ENCODE data around the gene GGA3. TPM values are rescaled to one million over a fixed set of nuclear protein-coding genes. Genes with fewer than 3 reads are reported as not detected.
"Not testable (repeated sequence)": the region's sequence is repeated elsewhere in the genome, so short reads cannot be mapped to it uniquely, and the experiment has no call there.

The GGA3 gene
- total and polyA plus RNA-seq, 4 donors: 5.6 to 51.0 (median 34.8) TPM

DNA sequence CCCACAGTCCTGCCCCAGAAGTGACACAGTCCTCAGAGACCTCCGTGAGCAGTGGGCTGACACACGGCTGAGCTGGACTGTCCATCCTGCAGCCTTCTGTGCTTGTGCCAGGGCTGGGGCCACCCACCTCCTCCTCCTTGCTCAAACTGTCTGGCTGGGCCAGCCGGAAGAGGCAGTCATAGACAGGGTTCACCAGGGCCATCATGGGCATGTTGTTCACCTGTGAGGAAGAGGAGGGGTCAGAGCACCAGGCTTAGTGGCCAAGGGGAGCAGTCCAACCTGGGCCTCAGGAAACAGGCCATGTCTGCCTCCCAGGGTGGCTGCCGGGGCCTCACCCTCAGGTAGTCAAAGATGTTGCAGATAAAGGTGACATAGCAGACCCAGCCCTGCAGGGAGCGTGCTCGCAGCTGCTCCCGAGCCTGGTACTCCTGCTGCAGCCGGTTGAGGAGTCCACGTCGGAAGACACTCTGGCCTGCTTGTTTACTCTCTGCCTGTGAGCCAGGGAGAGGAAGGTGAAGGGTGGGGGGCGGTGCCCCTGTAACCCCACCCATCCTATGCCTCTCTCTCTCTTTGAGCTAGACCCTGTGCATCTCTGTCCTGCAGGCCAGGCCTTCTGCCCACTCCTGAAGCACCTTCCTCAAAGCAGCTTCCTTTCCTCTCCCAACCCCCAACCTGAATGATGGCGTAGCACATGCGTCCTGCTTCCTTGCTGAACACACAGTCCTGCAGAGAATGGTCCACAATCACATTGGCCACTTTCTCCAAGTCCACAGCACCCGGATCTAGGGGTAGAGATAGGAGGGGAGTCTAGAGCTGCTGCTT, 6.2 kb upstream of the GGA3 start:
- intact Hi-C loops (cut with DNase I): no loop called here
- Histone ChIP-seq H3K36me3 (ENCODE audit: control insufficient read depth in 1 of 2, insufficient read depth in 2 of 2, low read length in 1 of 2) (peaks cover 0 to 3% of the 10 kb centered on the region in 2 donors), H3K4me3 (ENCODE audit: low read length in 2 of 2) (no peak overlapping the region), H3K4me1 (ENCODE audit: control insufficient read depth in 1 of 2, insufficient read depth in 2 of 2, low read length in 2 of 2) (peaks cover 0 to 3% of the 10 kb centered on the region in 2 donors), H3K27me3 (ENCODE audit: control insufficient read depth in 1 of 2, insufficient read depth in 2 of 2, low read length in 1 of 2) (no peaks in the 10 kb centered on the region), H3K27ac (ENCODE audit: low read depth in 1 of 2, low read length in 2 of 2) (no peak overlapping the region), H3K9me3 (ENCODE audit: control insufficient read depth, low read length) (no peaks in the 10 kb centered on the region)
- no peak for DNase-seq
- 39 to 42% methylated on average over 14 of the region's 14 CpGs for WGBS, 2 donors
- no peak for ATAC-seq (ENCODE audit: low FRiP score)

DNA sequence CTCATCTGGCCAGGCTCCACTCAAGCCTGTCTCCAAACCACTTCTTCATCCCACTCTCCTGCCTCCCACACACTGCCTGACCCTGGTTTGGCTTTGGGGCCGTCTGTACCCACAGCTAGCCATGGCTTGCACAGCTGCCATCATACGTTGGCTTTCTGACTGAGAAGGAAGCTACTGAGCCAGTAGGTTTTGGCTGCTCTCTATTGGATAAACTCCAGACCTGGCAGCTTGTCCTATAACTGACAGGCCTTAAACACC, 5.7 kb upstream of the GGA3 start:
- DNase-seq (no peak), ATAC-seq (ENCODE audit: low FRiP score) (no peak)
- H3K9me3 ChIP-seq (ENCODE audit: control insufficient read depth, low read length): no peaks in the 10 kb centered on the region
- H3K27ac ChIP-seq (ENCODE audit: low read depth in 1 of 2, low read length in 2 of 2): no peak overlapping the region
- peaks cover 0 to 3% of the 10 kb centered on the region in 2 donors for H3K36me3 ChIP-seq (ENCODE audit: control insufficient read depth in 1 of 2, insufficient read depth in 2 of 2, low read length in 1 of 2)
- peaks cover 0 to 6% of the 10 kb centered on the region in 2 donors for H3K4me1 ChIP-seq (ENCODE audit: control insufficient read depth in 1 of 2, insufficient read depth in 2 of 2, low read length in 2 of 2)
- intact Hi-C loops (cut with DNase I): no loop called here
- no peak overlapping the region for H3K4me3 ChIP-seq (ENCODE audit: low read length in 2 of 2)
- whole genome bisulfite sequencing, 2 donors: 0 to 8% methylated on average over 2 of the region's 2 CpGs
- no peaks in the 10 kb centered on the region for H3K27me3 ChIP-seq (ENCODE audit: control insufficient read depth in 1 of 2, insufficient read depth in 2 of 2, low read length in 1 of 2)

DNA sequence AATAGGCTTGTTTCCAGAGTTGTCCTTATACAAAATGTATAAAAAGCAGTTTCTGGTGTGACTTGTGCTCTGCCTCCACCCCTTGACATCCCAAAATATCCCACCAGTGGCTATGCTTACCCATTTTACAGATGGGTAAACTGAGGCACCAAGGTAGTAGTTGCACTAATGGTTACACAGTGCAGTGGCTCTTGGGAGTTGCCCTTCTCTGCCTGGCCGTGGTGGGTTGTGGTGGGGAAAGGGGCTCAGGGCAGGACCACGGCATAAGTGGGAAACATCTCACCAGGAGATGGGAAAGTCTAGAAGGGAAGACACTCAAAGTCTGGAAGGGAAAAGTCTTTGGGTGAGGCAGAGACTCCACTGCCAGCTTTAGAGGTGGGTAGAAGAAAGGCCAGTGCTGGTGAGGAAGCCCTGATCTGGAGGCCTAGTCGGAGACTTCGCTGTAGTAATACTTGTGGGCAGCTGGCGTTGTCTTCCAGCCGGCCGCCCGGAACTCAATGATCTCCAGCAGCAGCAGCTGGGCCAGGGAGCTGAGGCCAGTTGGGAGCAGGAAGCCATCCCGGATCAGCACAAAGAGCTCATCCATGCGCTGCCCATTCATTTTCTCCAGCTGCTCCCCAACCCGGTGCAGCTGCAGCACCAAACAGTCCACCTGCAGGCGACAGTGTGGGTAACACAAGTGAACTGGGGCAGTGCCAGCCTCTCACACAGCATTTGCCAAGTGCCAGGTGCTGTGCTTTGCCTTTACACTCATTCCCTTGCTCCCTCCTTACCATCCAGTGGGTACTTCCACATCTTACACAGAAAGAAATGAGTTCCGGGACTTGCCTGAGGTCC, 5.1 kb upstream of the GGA3 start:
- WGBS, 2 donors: 88 to 92% methylated on average over 13 of the region's 13 CpGs
- ATAC-seq (ENCODE audit: low FRiP score): no peak
- no peaks in the 10 kb centered on the region for H3K27me3 ChIP-seq (ENCODE audit: control insufficient read depth in 1 of 2, insufficient read depth in 2 of 2, low read length in 1 of 2)
- no peak for DNase-seq
- peaks cover 0 to 3% of the 10 kb centered on the region in 2 donors for H3K36me3 ChIP-seq (ENCODE audit: control insufficient read depth in 1 of 2, insufficient read depth in 2 of 2, low read length in 1 of 2)
- peaks cover 0 to 6% of the 10 kb centered on the region in 2 donors for H3K4me1 ChIP-seq (ENCODE audit: control insufficient read depth in 1 of 2, insufficient read depth in 2 of 2, low read length in 2 of 2)
- no peak overlapping the region for H3K4me3 ChIP-seq (ENCODE audit: low read length in 2 of 2)
- no peaks in the 10 kb centered on the region for H3K9me3 ChIP-seq (ENCODE audit: control insufficient read depth, low read length)
- intact Hi-C loops (cut with DNase I): no loop called here
- no peak overlapping the region for H3K27ac ChIP-seq (ENCODE audit: low read depth in 1 of 2, low read length in 2 of 2)

DNA sequence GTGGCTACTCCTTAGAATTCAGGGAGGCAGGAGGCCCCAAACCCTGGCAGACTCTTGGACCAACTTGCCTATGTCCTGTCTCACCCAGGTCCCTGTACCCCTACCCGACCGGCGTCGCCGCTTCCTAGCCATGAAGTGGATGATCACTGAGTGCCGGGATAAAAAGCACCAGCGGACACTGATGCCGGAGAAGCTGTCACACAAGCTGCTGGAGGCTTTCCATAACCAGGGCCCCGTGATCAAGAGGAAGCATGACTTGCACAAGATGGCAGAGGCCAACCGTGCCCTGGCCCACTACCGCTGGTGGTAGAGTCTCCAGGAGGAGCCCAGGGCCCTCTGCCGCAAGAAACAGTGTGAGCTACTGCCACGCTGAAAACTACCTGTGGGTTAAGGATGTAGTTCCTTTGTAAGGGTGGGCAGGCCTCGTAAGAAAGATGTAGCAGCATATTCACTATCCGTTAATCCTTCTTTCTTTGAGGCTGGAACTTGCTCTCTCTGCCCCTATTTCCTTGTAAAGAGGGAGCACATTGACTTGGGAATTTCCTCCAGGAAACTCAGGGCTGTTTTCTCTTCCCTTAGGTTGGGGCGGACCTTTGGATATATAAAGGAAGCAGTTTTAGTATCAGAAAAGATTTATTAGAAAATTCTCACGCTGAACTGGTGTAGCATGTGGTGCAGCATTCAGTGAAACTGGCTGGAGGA, 4.4 kb upstream of the GGA3 start:
- no peak overlapping the region for H3K27ac ChIP-seq (ENCODE audit: low read depth in 1 of 2, low read length in 2 of 2)
- no peaks in the 10 kb centered on the region for H3K27me3 ChIP-seq (ENCODE audit: control insufficient read depth in 1 of 2, insufficient read depth in 2 of 2, low read length in 1 of 2)
- peaks cover 0 to 3% of the 10 kb centered on the region in 2 donors for H3K36me3 ChIP-seq (ENCODE audit: control insufficient read depth in 1 of 2, insufficient read depth in 2 of 2, low read length in 1 of 2)
- WGBS, 2 donors: 89 to 90% methylated on average over 17 of the region's 17 CpGs
- H3K9me3 ChIP-seq (ENCODE audit: control insufficient read depth, low read length): no peaks in the 10 kb centered on the region
- no peak for DNase-seq
- ATAC-seq (ENCODE audit: low FRiP score): no peak
- H3K4me1 ChIP-seq (ENCODE audit: control insufficient read depth in 1 of 2, insufficient read depth in 2 of 2, low read length in 2 of 2): peaks cover 0 to 6% of the 10 kb centered on the region in 2 donors
- no peak overlapping the region for H3K4me3 ChIP-seq (ENCODE audit: low read length in 2 of 2)
- intact Hi-C loops (cut with DNase I): no loop called here

DNA sequence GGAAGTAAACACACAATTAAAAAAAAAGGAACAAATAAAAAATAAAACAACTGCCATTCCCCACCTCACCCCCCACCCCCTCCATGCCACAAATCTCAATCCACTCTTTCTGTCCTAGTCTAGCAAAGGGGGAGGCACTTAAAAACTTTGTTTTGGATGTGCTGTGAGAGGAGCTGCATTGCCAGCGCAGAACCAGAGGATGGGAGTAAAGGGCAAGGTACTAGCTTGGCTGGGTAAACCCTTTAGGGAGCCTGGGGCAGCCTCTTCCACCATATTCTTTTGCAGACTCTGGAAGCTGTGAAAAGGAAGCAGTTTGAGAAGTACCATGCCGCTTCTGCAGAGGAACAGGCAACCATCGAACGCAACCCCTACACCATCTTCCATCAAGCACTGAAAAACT, 1.6 kb upstream of the GGA3 start:
- WGBS, 2 donors: 91 to 95% methylated on average over 4 of the region's 4 CpGs
- H3K27ac ChIP-seq (ENCODE audit: low read depth in 1 of 2, low read length in 2 of 2): no peak overlapping the region
- H3K36me3 ChIP-seq (ENCODE audit: control insufficient read depth in 1 of 2, insufficient read depth in 2 of 2, low read length in 1 of 2): peaks cover 0 to 3% of the 10 kb centered on the region in 2 donors
- no peak overlapping the region for H3K4me3 ChIP-seq (ENCODE audit: low read length in 2 of 2)
- ATAC-seq (ENCODE audit: low FRiP score): no peak
- intact Hi-C loops (cut with DNase I): no loop called here
- H3K27me3 ChIP-seq (ENCODE audit: control insufficient read depth in 1 of 2, insufficient read depth in 2 of 2, low read length in 1 of 2): no peaks in the 10 kb centered on the region
- DNase-seq: no peak
- no peaks in the 10 kb centered on the region for H3K9me3 ChIP-seq (ENCODE audit: control insufficient read depth, low read length)
- H3K4me1 ChIP-seq (ENCODE audit: control insufficient read depth in 1 of 2, insufficient read depth in 2 of 2, low read length in 2 of 2): peaks cover 0 to 3% of the 10 kb centered on the region in 2 donors

DNA sequence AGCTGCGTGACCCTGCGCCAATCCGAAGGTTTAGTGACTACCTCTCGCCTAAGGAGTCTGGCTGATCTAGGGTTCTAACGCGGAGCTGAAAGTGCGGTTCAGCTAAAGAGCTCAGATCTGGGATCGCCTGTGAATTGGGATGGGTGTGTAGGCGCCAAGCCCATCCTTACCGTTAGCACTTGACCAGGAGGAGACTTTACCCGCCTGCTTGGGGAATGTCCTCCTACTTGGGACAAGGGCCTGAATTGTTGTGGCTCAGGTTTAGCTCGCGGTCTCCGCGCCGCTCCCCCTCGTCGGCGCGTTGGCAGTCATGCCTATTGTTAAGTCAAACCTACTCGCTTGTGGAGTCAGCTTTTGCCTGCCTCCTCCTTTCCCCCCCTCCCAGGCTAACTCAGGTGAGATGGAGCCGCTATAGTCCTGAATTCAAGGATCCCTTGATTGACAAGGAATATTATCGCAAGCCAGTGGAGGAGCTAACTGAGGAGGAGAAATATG, 753 bp upstream of the GGA3 start:
- 1 to 2% methylated on average over 23 of the region's 23 CpGs for WGBS, 2 donors
- H3K27me3 ChIP-seq (ENCODE audit: control insufficient read depth in 1 of 2, insufficient read depth in 2 of 2, low read length in 1 of 2): no peaks in the 10 kb centered on the region
- no peak for ATAC-seq (ENCODE audit: low FRiP score)
- H3K4me1 ChIP-seq (ENCODE audit: control insufficient read depth in 1 of 2, insufficient read depth in 2 of 2, low read length in 2 of 2): peaks cover 0 to 3% of the 10 kb centered on the region in 2 donors
- H3K4me3 ChIP-seq (ENCODE audit: low read length in 2 of 2): peak overlapping the region; percentile 56 to 79
- no peaks in the 10 kb centered on the region for H3K9me3 ChIP-seq (ENCODE audit: control insufficient read depth, low read length)
- peaks cover 0 to 3% of the 10 kb centered on the region in 2 donors for H3K36me3 ChIP-seq (ENCODE audit: control insufficient read depth in 1 of 2, insufficient read depth in 2 of 2, low read length in 1 of 2)
- peak overlapping the region in 1 of 2 donors; percentile 26 for H3K27ac ChIP-seq (ENCODE audit: low read depth in 1 of 2, low read length in 2 of 2)
- no peak for DNase-seq
- intact Hi-C loops (cut with DNase I): no loop called here

DNA sequence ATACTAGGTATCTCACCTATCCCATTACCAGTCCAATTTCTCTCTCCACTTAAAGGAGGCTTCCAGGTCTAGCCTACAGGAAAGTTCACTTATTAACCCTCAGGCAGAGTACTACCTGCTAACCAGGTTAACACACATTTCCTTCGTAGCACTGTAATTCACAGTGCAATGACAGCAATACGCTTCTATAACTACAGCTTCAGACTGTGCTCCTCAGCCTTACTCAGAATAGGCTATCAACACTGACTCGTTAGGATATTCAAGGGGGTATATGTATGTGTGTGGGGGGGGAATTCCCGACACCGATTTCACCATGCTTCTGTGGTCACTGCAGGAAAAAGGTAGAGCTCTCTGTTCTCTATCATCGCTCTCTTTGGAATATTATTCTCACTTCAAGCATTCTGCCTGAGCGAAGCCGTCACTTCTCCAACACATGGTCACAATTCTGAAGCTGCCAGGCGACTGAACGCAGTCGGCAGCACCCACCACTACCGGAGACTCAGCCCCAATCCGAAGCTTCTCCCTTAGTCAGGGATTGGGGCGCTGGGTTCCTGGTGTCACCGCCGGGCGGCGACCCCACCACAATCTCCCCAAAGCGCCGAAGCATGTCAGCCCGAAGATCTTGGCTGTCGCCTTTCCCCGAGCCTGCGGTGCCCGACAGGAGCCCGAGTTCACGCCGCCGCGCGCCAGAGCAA, 618 bp downstream of the GGA3 start:
- H3K4me3 ChIP-seq (ENCODE audit: low read length in 2 of 2): peak overlapping the region; percentile 68 to 69
- H3K27me3 ChIP-seq (ENCODE audit: control insufficient read depth in 1 of 2, insufficient read depth in 2 of 2, low read length in 1 of 2): no peaks in the 10 kb centered on the region
- intact Hi-C loops (cut with DNase I): no loop called here
- H3K36me3 ChIP-seq (ENCODE audit: control insufficient read depth in 1 of 2, insufficient read depth in 2 of 2, low read length in 1 of 2): peaks cover 0 to 3% of the 10 kb centered on the region in 2 donors
- peak; percentile 9 for ATAC-seq (ENCODE audit: low FRiP score)
- DNase-seq: no peak
- 2% methylated on average over 31 of the region's 31 CpGs for WGBS, 2 donors
- H3K4me1 ChIP-seq (ENCODE audit: control insufficient read depth in 1 of 2, insufficient read depth in 2 of 2, low read length in 2 of 2): peaks cover 0 to 3% of the 10 kb centered on the region in 2 donors
- no peaks in the 10 kb centered on the region for H3K9me3 ChIP-seq (ENCODE audit: control insufficient read depth, low read length)
- peak overlapping the region in 1 of 2 donors; percentile 38 for H3K27ac ChIP-seq (ENCODE audit: low read depth in 1 of 2, low read length in 2 of 2)

DNA sequence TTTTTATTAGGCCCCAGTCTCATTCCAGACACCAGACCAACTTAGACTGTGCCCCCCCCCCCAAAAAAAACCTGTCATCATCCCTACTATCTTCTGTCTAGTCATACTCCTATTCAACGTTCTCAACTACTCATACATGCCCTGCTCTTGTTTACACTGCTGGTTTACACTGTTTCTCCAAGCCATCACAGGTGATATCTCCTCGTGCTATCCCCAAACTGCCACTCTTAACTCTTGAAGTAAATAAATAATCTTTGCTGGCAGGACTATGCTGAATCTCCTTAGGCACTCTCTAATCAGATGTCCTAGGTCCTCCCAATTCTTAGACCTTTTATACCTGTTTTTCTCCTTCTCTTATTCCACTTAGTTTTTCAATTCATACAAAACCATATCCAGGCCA, 4.2 kb downstream of the GGA3 start:
- DNase-seq: not testable (repeated sequence)

More for the DNA sequence above, 4.2 kb downstream of the GGA3 start:
- ATAC-seq (ENCODE audit: low FRiP score); H3K27ac ChIP-seq (ENCODE audit: low read depth in 1 of 2, low read length in 2 of 2); H3K4me3 ChIP-seq (ENCODE audit: low read length in 2 of 2); H3K9me3 ChIP-seq (ENCODE audit: control insufficient read depth, low read length); H3K36me3 ChIP-seq (ENCODE audit: control insufficient read depth in 1 of 2, insufficient read depth in 2 of 2, low read length in 1 of 2); H3K27me3 ChIP-seq (ENCODE audit: control insufficient read depth in 1 of 2, insufficient read depth in 2 of 2, low read length in 1 of 2); H3K4me1 ChIP-seq (ENCODE audit: control insufficient read depth in 1 of 2, insufficient read depth in 2 of 2, low read length in 2 of 2); intact Hi-C loops (cut with DNase I): not testable (repeated sequence)
- 63 to 66% methylated on average over 2 of the region's 2 CpGs for WGBS, 2 donors

Data from aorta (tissue), 5 donors.